Measurements from ENCODE around the gene WIPF2. TPM values are rescaled to one million over a fixed set of nuclear protein-coding genes. Genes with fewer than 3 reads are reported as not detected.

WIPF2 gene
- total RNA-seq, 2 experiments from 2014 or later: 26.0 TPM

GRCh38 chr17:40312893-40313667 lies 94.0 kb downstream of the WIPF2 start:
- peaks cover 2% of the 10 kb centered on the region for H3K36me3 Mint-ChIP-seq (ENCODE audit: low read depth)
- H3K27me3 Mint-ChIP-seq: no peaks in the 10 kb centered on the region
- POLR2A ChIA-PET: interaction anchor here (0.7 to 12.1 kb wide), 5 partner anchors 11 to 28 kb away, joined by 3 to 129 read pairs (median 3); no protein-coding TSS in a partner anchor
- no peak for DNase-seq
- CTCF ChIA-PET: interaction anchor here (0.9 kb wide), 1 partner anchor 11 kb away, joined by 3 read pairs; no protein-coding TSS in a partner anchor
- H3K27ac Mint-ChIP-seq: no peak overlapping the region
- H3K4me3 Mint-ChIP-seq: no peak overlapping the region
- peaks cover 79% of the 10 kb centered on the region for H3K4me1 Mint-ChIP-seq
- no peaks in the 10 kb centered on the region for H3K9me3 Mint-ChIP-seq

DNA sequence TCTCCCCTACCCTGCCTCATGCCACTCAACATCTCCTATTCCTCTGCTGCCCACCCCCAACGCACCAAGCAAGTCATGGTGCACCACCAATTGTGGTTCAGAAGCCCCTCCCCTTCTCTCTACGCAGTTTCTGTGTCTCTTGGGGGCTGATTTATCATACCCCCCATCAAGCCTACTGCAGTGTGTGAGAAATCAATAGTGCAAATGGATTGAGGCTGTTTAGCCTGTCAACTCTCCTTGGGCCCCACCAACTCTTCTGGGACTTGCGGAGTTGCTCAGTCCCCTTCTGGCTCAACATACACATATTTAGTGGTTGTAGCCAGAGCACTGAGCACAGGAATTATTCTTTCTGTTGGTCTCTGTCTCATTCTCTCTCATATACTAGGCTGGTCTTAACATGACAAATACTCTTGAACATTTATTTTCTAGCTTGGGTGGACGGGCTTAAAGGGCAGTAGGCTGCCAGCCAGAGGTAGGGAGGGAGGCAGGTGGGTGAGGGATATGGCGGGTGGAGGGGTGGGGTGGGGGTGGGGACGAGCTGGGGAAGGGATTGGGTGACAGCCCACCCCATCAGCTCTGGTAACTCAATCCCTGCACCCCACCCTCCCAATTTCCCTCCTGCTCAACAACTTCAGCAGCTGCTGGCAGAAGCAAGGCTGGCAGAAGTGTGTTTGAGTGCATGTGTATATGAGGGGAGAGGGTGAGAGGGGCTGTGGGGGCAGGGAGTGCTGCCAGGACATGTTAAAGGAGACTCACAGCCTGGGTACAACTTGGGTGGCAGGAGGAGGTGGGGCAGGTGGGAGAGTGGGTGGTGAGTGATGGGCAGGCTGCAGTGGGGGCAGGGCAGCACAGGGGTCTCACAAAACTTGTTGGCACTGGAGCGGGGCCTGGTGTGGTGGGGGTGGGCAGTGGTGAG lies 94.8 kb downstream of the WIPF2 start:
- ChIA-PET CTCF (interaction anchor here (1.0 to 6.1 kb wide), 4 partner anchors 9 to 27 kb away, joined by 3 to 62 read pairs (median 6); no protein-coding TSS in a partner anchor), POLR2A (interaction anchor here (0.7 to 12.1 kb wide), 5 partner anchors 15 to 95 kb away, joined by 3 to 129 read pairs (median 7); partner anchors contain the start of gene WIPF2)
- H3K27ac Mint-ChIP-seq: peak overlapping the region; percentile 37
- peaks cover 80% of the 10 kb centered on the region for H3K4me1 Mint-ChIP-seq
- no peaks in the 10 kb centered on the region for H3K9me3 Mint-ChIP-seq
- H3K36me3 Mint-ChIP-seq (ENCODE audit: low read depth): peaks cover 7% of the 10 kb centered on the region
- no peaks in the 10 kb centered on the region for H3K27me3 Mint-ChIP-seq
- H3K4me3 Mint-ChIP-seq: no peak overlapping the region
- no peak for DNase-seq

DNA sequence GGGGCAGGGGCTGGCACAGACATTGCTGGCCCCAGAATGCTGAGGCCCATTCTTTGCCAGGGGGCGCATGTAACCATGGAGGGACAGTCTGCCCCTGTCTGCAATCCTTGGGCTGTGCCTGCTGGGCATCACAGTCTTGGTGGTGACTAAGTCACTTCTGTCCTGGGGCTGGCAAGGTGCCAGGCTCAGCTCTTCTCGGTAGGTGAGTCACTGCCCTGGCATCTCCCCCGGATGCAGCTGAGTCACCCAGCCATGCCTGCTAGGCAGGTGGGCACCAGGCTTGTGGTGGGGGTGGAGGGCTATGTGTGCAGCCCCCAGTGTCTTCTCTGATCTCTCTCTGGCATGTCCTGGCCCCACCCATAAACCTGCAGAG lies 95.5 kb downstream of the WIPF2 start:
- H3K9me3 Mint-ChIP-seq: no peaks in the 10 kb centered on the region
- peak; percentile 85 for DNase-seq
- H3K4me1 Mint-ChIP-seq: peaks cover 79% of the 10 kb centered on the region
- CTCF ChIA-PET: interaction anchor here (1.0 to 6.1 kb wide), 5 partner anchors 9 to 26 kb away, joined by 3 to 62 read pairs (median 6); no protein-coding TSS in a partner anchor
- POLR2A ChIA-PET: interaction anchor here (0.7 to 12.1 kb wide), 5 partner anchors 11 to 96 kb away, joined by 3 to 129 read pairs (median 7); partner anchors contain the start of gene WIPF2
- no peak overlapping the region for H3K4me3 Mint-ChIP-seq
- H3K27ac Mint-ChIP-seq: peak overlapping the region; percentile 37
- no peaks in the 10 kb centered on the region for H3K27me3 Mint-ChIP-seq
- peaks cover 12% of the 10 kb centered on the region for H3K36me3 Mint-ChIP-seq (ENCODE audit: low read depth)

GRCh38 chr17:40315206-40315605 lies 96.1 kb downstream of the WIPF2 start:
- peak overlapping the region; percentile 61 for H3K27ac Mint-ChIP-seq
- POLR2A ChIA-PET: interaction anchor here (0.6 to 12.1 kb wide), 8 partner anchors 8 to 175 kb away, joined by 3 to 129 read pairs (median 5); partner anchors contain the start of genes CASC3, CDC6 and WIPF2
- peaks cover 79% of the 10 kb centered on the region for H3K4me1 Mint-ChIP-seq
- H3K4me3 Mint-ChIP-seq: no peak overlapping the region
- CTCF ChIA-PET: interaction anchor here (0.6 to 6.1 kb wide), 9 partner anchors 10 to 420 kb away, joined by 3 to 62 read pairs (median 6); no protein-coding TSS in a partner anchor
- peaks cover 17% of the 10 kb centered on the region for H3K36me3 Mint-ChIP-seq (ENCODE audit: low read depth)
- H3K27me3 Mint-ChIP-seq: no peaks in the 10 kb centered on the region
- no peaks in the 10 kb centered on the region for H3K9me3 Mint-ChIP-seq
- no peak for DNase-seq

DNA sequence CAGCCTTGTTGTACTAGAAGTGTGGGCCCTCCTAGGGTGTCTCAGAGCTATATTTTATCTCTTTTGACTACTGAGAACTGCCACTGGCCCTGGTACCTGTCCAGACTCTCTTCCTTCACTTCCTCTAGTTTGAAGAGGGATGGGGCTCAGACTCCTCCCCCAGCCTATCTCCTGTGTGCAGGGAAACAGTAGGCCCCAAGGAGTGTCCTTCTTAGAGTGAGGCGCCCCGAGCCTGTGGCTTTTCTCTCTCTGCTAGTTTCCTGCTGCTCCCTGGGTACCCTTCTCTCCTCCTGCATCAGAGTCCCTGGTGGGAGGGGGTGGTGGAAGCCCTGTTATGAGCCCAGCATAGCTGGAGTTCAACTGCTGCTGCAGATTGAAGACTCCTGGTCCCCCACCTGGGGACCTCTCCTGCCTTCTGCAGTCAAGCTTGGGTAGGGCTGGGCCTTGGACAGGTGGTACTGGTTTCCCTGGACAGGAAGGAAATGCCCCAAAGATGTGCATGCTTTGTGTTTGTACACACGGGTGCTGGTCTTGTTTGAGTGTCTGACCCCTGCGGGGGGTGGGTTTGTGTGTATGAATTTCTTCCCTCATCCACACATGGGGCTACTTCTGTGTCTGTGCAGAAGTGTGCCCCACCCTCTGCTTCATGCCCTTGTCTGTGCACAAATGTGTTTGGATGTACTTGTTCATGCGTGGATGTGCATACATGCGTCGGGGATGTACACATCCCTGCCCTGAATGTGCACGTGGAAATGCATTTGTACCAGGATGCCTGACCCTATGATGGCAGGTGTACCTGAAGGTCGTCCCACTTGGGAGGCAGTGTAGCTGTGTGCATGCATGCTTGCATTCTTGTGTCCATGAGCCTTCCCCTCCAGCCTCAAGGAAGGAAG lies 96.8 kb downstream of the WIPF2 start:
- H3K36me3 Mint-ChIP-seq (ENCODE audit: low read depth): peaks cover 23% of the 10 kb centered on the region
- peak overlapping the region; percentile 61 for H3K27ac Mint-ChIP-seq
- H3K4me1 Mint-ChIP-seq: peaks cover 80% of the 10 kb centered on the region
- ChIA-PET CTCF (interaction anchor here (0.6 to 6.1 kb wide), 9 partner anchors 10 to 420 kb away, joined by 3 to 62 read pairs (median 8); no protein-coding TSS in a partner anchor), POLR2A (interaction anchor here (0.6 to 12.1 kb wide), 8 partner anchors 9 to 176 kb away, joined by 3 to 129 read pairs (median 6); partner anchors contain the start of genes CASC3 and CDC6)
- no peaks in the 10 kb centered on the region for H3K9me3 Mint-ChIP-seq
- no peaks in the 10 kb centered on the region for H3K27me3 Mint-ChIP-seq
- DNase-seq: no peak
- no peak overlapping the region for H3K4me3 Mint-ChIP-seq

GRCh38 chr17:40316571-40317344 lies 97.7 kb downstream of the WIPF2 start:
- H3K4me1 Mint-ChIP-seq: peaks cover 79% of the 10 kb centered on the region
- H3K36me3 Mint-ChIP-seq (ENCODE audit: low read depth): peaks cover 30% of the 10 kb centered on the region
- DNase-seq: no peak
- no peaks in the 10 kb centered on the region for H3K27me3 Mint-ChIP-seq
- H3K27ac Mint-ChIP-seq: no peak overlapping the region
- peak overlapping the region; percentile 90 for H3K4me3 Mint-ChIP-seq
- H3K9me3 Mint-ChIP-seq: no peaks in the 10 kb centered on the region
- CTCF ChIA-PET: interaction anchor here (0.8 to 6.1 kb wide), 17 partner anchors 10 to 244 kb away, joined by 3 to 62 read pairs (median 6); partner anchors contain the start of gene WIPF2
- POLR2A ChIA-PET: interaction anchor here (0.9 to 12.1 kb wide), 8 partner anchors 10 to 29 kb away, joined by 3 to 129 read pairs (median 6); partner anchors contain the start of gene CDC6

GRCh38 chr17:40317345-40317873 lies 98.3 kb downstream of the WIPF2 start:
- CTCF ChIA-PET: interaction anchor here (0.8 to 6.1 kb wide), 16 partner anchors 10 to 243 kb away, joined by 3 to 62 read pairs (median 6); partner anchors contain the start of gene WIPF2
- Mint-ChIP-seq H3K27me3 (no peaks in the 10 kb centered on the region), H3K27ac (peak overlapping the region; percentile 87), H3K9me3 (no peaks in the 10 kb centered on the region), H3K4me3 (peak overlapping the region; percentile 90), H3K36me3 (ENCODE audit: low read depth) (peaks cover 37% of the 10 kb centered on the region), H3K4me1 (peaks cover 77% of the 10 kb centered on the region)
- POLR2A ChIA-PET: interaction anchor here (0.9 to 12.1 kb wide), 7 partner anchors 10 to 29 kb away, joined by 3 to 129 read pairs (median 6); partner anchors contain the start of gene CDC6
- peak; percentile 60 for DNase-seq

DNA sequence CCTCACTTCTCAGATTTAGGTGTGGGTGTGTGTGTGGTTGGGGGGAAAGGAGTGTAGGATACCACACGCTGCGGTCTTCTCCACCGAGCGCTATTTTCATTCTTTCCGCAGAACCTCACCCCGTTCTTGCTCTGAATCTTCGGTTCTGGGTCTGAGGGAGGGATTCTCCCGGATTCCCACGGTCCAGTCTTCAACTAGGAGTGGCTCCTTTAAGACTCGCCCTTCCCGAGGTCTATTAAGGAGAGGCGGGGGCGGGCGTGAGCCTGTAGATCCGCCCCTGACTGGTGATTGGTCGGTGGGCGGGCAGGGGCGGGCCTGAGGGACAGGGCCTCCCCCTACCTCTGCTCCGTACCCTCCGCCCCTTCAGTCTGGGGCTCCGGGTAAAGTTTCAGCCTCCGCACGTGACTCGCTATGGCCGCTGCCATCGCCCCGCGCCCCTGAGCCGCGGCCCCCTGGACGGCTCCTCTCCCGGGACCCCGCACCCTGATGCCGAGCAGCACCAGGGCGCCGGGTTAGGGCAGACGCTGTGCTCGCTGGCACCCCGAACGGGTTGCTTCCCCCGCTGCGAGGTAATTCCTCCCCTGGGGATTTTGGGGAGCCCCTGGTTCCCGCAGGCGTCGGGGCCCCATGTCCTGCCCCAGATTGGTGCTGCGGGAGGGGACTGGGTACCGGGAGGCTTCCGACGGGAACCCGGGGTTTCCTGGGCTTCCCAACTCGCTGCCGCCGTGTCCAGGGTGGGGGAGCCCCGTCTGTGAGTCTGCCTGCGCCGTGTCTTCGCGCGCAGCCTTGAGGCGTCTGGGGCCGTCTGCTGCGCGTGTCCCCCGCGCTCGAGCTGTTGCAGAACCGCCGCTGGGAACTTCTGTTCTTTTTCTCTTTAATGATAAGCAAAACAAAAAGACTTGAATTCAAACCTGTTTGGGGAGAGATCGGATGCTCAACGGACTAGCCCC lies 99.1 kb downstream of the WIPF2 start:
- Mint-ChIP-seq H3K4me3 (peak overlapping the region; percentile 90), H3K9me3 (no peaks in the 10 kb centered on the region), H3K27me3 (no peaks in the 10 kb centered on the region), H3K27ac (peak overlapping the region; percentile 93), H3K4me1 (peaks cover 76% of the 10 kb centered on the region), H3K36me3 (ENCODE audit: low read depth) (peaks cover 38% of the 10 kb centered on the region)
- POLR2A ChIA-PET: interaction anchor here (0.8 to 12.1 kb wide), 12 partner anchors 11 to 37 kb away, joined by 3 to 129 read pairs (median 6); partner anchors contain the start of genes CDC6 and RARA
- CTCF ChIA-PET: interaction anchor here (0.8 to 6.1 kb wide), 15 partner anchors 9 to 243 kb away, joined by 3 to 62 read pairs (median 6); partner anchors contain the start of gene WIPF2
- DNase-seq: peak; percentile 94

DNA sequence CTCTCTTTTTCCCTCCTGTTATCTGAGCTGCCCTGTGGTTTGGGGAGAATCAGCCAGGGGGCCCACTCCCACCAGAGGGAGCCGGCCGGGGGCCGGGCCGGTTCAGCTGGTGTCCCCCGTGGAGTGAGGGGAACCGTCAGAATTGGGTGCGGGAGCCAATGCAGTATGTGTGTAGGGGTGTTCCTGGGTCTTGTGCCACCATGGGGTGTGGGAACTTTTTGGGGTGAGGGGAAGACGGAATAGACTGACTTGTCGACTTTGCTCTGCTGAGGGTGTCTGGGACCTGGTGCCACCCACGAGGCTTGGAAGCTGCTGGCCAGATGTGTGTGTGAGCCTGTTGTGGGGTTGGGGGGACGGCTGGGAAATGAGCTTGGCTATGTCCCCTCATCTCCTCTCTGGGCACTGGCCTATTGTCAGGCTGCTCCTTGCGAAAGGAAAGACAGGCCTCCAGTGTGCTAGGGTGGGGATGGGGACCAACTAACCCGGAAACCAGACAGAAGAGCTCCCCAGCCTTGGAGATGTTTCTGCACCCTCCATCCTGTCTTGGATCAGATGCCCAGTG lies 99.8 kb downstream of the WIPF2 start:
- DNase-seq: peak; percentile 32
- Mint-ChIP-seq H3K9me3 (no peaks in the 10 kb centered on the region), H3K27ac (peak overlapping the region; percentile 93), H3K36me3 (ENCODE audit: low read depth) (peaks cover 38% of the 10 kb centered on the region), H3K4me3 (peak overlapping the region; percentile 90), H3K27me3 (no peaks in the 10 kb centered on the region), H3K4me1 (peaks cover 76% of the 10 kb centered on the region)
- CTCF ChIA-PET: interaction anchor here (0.8 to 6.1 kb wide), 7 partner anchors 8 to 100 kb away, joined by 3 to 62 read pairs (median 6); partner anchors contain the start of gene WIPF2
- POLR2A ChIA-PET: interaction anchor here (0.8 to 12.1 kb wide), 8 partner anchors 10 to 36 kb away, joined by 3 to 129 read pairs (median 7); partner anchors contain the start of genes CDC6 and RARA

Data from activated CD4-positive, alpha-beta memory T cell treated with anti-CD3 and anti-CD28 coated beads, Interleukin-2, amount 10 ng/mL, durations not matched to agents 7 days and 5 days (primary cell).